T-helper 22 cell (primary cell): ENCODE data around the gene RPEL1.
"Not testable (repeated sequence)": the region's sequence is repeated elsewhere in the genome, so short reads cannot be mapped to it uniquely, and the experiment has no call there.

Source experiments
- DNase-seq: peaks from one replicate; pipeline ENCODE4 v3.0.0-alpha.2; 2020; ENCODE audit warnings: low read depth

The RPEL1 gene

DNA sequence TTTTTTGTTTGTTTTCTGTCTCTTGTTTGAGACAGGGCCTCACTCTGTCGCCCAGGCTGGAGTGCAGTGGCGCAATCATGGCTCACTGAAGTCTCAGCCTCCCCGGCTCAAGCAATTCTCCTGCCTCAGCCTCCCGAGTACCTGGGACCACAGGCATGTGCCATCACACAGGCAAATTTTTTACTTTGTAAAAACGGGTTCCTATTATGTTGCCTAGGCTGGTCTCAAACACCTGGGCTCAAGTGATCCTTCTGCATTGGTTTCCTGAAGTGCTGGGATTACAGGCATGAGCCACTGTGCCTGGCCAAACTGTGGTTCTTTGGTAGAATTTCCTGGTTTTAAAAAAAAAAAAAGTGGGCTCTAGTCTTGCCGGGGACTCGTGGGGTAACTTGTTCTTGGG, at the start of gene RPEL1:
TSS of gene RPEL1 (plus strand) at position 301 of the 400 bp plus-strand sequence. CDS start 110 bp downstream, outside the sequence.
- not testable (repeated sequence) for DNase-seq

DNA sequence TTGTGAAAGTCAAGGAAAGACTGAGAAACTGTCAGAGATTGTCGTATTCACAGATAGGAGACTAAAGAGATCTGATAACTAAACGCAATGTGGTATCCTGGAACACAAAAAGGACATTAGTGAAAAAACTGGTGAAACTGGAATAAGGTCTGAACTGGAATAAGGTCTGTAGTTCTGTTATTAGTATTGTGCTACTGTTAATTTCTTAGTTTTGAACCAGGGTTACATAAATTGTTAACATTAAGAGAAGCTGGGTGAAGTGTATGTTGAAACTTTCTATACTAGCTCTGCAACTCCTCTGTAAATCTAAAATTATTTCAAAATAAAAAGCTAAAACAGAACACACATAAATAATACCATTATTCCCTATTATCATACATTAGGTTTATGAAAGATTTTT, 49.2 kb upstream of the RPEL1 start:
- DNase-seq: no peak

DNA sequence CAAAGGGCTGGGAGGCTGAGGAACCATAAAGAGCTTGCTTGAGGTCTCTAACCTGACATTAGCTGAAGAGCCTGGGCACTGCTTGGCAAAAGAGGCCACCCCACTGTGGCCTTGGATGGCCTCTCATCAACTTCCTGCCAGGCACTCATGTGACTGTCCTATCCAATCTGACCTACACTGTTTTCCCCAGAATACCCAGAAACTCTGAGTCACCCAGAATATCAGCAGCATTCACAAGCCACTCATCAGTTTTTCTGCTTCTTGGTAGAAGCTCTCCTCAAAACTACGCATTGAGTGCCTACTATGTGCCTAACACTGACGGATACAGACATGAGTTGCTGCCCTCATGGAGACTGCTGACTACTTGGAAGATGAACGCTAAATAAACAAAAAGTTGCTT, 48.5 kb upstream of the RPEL1 start:
- DNase-seq: no peak

DNA sequence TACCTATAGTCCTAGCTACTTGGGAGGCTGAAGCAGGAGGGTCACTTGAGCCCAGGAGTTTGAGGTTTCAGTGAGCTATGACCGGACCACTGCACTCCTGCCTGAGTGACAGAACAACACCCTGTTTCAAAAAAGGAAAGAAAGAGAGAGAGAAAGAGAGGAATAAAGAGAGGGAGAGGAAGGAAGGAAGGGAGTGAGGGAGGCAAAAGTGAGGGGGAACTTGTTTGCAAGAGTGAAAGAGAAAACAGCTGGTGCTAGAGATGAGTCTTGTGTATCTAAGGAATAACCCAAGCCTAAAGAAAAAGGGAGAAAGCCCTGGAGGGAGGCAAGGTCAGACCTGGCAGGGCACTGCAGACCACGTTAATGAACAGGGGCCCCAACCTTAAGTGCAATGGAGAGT, 47.8 kb upstream of the RPEL1 start:
- DNase-seq: no peak

DNA sequence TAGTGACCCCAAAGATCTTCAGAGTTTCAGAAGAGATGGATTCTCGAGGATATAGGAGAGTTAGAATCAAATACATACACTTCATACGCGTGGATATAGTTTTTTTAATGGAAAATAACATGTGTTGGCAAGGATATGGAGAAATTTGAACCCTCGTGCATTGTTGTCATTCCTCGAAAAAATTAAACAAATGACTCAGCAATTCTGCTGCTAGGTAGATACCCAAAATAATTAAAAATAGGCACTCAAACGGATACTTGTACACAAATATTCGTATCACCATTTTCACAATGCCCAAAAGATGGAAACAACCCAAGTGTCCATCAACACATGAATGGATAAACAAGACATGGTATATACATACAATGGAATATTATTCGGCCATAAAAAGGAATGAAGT, 47.0 kb upstream of the RPEL1 start:
- DNase-seq: no peak

DNA sequence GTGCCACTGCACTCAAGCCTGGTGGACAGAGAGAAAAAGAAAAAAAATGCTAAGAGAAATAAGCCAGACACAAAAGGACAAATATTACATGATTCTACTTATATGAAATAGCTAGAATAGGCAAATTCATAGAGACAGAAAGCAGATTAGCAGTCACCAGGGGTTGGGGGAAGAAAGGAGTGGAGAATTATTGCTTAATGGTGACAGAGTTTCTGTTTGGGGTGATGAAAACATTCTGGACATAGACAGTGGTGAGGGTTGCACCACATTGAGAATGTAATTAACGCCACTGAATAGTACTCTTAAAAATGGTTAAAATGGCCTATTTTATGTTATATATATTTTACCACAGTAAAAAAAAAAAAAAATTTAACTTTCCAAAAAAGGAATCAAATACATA, 46.2 kb upstream of the RPEL1 start:
- no peak for DNase-seq

DNA sequence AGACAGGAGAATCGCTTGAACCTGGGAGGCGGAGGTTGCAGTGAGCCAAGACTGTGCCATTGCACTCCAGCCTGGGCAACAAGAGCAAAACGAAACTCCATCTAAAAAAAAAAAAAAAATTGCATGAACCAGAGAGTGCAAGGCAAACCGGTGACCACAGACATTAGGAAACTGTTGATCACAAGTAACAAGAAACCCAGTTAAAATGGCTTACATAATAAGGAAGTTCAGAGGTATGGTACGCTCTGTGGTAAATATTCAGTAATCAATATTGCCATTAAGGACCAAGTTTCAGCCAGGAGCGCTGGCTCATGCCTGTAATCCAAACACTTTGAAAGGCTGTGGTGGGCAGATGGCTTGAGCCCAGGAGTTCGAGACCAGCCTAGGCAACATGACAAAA, 43.4 kb upstream of the RPEL1 start:
- DNase-seq: no peak

DNA sequence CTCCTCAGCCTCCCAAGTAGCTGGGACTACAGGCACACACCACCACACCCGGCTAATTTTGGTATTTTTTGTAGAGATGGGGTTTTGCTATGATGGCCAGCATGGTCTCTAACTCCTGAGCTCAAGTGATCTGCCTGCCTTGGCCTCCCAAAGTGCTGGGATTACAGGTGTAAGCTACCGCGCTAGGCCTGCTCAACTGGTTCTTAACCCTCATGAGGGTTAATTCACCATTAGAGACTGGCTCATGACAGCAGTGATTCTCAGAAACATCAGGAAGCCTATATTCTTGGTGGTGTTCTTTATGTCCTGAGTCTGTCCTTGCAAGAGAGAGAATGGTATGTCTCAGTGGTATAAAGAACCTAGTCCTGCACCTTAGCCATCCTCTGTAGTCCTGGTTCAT, 42.2 kb upstream of the RPEL1 start:
- no peak for DNase-seq

DNA sequence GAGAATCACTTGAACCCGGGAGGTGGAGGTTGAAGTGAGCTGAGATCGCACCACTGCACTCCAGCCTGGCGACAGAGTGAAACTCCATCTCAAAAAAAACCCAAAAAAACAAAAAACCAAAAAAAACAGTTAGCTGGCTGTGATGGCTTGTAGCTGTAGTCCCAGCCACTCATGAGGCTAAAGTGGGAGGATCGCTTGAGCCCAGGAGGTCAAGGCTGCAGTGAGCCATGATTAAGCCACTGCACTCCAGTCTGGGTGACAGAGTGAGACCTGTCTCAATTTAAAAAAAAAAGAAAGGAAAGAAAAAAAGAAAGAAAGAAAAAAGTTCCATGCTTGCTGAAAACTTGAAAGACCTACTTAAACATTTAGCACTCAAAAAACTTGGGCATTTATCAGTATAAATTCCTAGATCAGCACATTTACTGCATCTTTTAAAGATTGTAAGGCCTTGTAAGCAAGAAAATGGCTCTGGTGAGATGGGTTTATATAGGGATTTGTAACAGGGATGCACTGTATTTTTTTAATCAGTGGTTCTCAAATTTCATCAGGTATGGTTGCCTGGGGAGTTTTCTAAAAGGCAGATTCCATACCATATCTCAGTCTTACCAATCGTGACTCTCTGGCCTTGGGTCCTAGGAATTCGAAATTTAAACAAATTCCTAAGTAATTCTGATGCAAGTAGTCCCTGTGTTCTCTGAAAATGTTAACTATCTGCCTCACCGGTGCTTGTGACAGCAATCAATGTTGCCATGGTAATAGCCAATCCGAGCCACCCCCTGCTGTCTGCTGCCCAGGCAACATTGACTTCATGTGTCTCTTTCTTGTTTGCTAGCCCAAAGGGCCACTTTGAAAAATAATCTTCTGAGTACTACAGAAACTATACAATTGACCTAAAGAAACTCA, 41.1 kb upstream of the RPEL1 start:
- DNase-seq: no peak

DNA sequence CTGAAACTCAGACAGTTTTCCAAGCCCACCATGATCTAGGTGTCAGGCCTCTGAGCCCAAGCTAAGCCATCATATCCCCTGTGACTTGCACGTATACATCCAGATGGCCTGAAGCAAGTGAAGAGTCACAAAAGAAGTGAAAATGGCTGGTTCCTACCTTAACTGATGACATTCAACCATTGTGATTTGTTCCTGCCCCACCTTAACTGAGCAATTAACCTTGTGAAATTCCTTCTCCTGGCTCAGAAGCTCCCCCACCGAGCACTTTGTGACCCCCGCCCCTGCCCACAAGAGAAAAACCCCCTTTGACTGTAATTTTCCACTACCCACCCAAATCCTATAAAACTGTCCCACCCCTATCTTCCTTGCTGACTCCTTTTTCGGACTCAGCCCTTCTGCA, 40.3 kb upstream of the RPEL1 start:
- not testable (repeated sequence) for DNase-seq

DNA sequence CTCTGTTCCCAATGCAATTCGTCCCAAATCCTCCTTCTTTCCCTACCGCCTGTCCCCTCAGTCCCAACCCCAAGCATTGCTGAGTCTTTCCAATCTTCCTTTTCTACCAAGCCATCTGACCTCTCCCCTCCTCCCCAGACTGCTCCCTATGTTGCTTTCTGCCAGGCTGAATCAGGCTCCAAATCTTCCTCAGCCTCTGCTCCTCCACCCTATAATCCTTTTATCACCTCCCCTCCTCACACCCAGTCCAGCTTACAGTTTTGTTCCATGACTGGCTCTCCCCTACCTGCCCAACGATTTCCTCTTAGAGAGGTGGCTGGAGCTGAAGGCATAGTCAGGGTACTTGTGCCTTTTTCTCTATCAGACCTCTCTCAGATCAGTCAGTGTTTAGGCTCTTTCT, 39.0 kb upstream of the RPEL1 start:
- not testable (repeated sequence) for DNase-seq

DNA sequence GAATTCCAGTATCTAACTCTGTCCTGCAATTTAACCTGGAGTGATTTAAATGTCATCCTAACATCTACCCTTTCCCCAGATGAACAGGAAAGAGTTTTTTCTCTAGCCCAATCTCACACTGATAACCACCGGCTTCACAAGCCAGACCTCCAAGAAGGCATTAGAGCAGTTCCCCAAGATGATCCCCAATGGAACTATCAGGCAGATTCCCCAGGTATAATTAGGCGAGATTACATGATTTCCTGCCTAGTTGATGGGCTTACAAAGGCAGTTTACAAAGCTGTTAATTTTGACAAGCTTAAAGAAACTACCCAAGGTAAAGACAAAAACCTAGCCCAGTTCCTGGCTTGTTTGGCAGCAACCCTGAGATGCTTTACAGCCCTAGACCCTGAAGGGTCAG, 38.5 kb upstream of the RPEL1 start:
- no peak for DNase-seq

DNA sequence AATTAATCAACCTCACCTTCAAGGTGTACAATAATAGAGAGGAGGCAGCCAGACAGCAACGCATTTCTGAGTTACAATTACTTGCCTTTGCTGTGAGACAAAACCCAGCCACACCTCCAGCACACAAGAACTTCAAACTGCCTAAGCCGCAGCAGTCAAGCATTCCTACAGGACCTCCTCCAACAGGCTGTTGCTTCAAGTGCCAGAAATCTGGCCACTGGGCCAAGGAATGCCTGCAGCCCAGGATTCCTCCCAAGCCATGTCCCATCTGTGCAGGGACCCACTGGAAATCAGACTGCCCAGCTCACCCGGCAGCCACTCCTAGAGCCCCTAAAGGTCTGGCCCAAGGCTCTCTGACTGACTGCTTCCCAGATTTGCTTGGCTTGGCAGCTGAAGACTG, 38.0 kb upstream of the RPEL1 start:
- DNase-seq: not testable (repeated sequence)

DNA sequence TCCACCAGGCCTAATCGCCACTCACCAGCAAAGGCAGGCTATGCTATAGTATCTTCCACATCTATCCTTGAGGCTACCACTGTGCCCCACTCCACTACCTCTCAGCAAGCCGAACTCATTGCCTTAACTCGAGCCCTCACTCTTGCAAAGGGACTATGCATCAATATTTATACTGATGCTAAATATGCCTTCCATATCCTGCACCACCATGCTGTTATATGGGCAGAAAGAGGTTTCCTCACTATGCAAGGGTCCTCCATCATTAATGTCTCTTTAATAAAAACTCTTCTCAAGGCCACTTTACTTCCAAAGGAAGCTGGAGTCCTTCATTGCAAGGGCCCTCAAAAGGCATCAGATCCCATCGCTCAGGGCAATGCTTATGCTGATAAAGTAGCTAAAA, 35.4 kb upstream of the RPEL1 start:
- DNase-seq: not testable (repeated sequence)

DNA sequence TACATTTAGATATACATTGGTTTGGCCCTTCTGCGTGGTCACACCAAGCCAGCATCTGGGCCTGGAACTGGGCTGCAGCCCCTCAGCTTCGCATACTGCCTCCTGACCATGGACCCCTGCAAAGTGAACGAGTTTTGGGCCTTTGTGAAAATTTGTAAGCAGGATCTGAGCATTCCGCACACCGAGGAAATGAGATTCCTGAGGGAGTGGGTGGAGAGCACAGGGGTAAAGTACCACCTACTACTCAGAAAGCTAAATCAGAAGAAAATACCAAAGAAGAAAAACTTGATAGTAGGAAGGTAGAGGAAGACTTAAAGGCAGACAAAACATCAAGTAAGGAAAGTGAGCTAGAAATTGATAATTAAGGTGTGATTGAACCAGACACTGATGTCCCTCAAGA, 30.1 kb upstream of the RPEL1 start:
- no peak for DNase-seq

DNA sequence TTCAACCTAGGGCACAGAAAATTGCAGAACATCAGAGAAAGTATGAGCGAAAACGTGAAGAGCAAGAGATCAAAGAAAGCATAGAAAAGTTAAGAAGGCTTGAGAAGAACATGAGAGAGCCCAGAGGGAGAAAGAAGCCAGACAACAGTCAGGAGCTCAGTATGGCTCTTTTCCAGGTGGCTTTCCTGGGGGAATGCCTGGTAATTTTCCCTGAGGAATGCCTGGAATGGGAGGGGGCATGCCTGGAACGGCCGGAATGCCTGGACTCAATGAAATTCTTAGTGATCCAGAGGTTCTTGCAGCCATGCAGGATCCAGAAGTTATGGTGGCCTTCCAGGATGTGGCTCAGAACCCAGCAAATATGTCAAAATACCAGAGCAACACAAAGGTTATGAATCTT, 29.3 kb upstream of the RPEL1 start:
- DNase-seq: not testable (repeated sequence)

DNA sequence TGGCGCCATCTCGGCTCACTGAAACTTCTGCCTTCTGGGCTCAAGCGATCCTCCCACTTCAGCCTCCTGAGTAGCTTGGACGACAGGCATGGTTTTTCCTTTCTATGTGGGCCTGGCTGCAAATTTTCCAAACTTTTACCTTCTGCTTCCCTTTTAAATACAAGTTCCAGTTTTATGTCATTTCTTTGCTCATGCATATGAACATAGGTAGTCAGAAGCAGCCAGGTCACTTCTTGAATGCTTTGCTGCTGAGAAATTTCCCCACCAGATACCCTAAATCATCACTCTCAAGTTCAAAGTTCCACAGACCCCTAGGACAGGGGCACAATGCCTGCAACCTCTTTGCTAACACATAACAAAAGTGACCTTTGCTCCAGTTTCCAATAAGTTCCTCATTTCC, 21.6 kb upstream of the RPEL1 start:
- no peak for DNase-seq

DNA sequence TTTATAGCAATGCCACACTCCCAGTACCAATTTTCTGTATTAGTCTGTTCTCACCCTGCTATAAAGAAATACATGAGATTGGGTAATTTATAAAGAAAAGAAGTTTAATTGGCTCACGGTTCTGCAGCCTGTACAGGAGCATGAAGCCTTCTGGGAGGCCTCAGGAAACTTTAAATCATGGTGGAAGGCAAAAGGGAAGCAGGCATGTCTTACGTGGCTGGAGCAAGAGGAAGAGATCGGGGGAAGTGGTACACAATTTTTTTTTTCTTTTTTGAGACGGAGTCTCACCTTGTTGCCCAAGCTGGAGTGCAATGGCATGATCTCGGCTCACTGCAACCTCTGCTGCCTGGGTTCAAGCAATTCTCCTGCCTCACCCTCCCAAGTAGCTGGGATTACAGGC, 21.0 kb upstream of the RPEL1 start:
- not testable (repeated sequence) for DNase-seq

DNA sequence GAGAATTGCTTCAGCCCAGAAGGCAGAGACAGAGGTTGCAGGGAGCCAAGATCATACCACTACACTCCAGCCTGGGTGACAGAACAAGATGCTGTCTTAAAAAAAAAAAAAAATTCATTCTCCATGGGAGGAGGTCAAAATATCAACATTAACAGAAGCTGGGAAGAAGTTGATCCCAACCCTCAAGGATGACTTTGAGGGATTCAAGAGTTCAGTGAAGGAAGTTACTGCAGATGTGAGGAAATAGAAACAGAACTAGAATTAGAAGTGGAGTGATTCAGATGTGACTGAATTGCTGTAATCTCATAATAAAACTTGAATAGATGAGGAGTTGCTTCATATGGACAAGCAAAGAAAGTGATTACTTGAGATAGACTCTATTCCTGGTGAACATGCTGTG, 19.7 kb upstream of the RPEL1 start:
- no peak for DNase-seq

DNA sequence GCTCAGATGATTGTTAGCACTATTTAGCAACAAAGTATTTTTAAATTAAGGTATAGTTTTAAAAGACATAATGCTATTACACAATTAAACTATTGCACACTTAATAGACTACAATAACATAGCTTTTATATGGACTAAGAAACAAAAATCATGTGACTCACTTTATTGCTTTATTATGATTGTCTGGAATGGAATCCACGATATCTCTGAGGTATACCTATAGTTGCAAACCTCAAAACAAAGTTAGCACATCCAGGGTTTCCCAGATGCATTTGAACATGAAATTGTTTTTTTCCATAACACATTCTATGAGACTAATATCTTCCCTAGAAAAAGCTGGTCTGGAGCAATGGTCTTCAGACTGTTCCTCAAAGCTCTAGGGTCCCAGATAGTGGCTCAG, 18.3 kb upstream of the RPEL1 start:
- DNase-seq: no peak

DNA sequence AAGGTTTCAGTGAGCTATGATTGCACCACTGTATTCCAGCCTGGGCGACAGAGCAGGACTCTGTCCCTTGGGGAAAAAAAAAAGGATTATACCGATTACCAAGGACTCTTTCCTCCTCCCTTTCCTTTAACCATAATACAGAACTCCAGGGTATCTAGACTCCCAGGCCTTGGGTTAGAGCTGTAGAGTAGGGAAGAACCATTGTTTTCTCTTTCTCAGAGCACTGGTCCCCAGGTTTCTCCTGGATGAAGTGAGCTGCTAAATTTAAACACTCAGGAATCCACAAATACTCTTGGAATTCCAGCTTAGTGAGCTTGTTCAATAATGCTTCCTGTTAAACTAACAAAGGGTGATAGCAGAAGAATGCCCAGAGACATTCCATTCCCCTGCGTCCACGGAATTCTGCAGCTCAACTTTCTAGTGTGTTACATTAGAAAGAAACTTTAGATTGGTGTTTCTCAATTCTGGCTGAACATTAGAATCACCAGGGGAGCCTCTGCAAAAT, 14.6 kb upstream of the RPEL1 start:
- DNase-seq: no peak

DNA sequence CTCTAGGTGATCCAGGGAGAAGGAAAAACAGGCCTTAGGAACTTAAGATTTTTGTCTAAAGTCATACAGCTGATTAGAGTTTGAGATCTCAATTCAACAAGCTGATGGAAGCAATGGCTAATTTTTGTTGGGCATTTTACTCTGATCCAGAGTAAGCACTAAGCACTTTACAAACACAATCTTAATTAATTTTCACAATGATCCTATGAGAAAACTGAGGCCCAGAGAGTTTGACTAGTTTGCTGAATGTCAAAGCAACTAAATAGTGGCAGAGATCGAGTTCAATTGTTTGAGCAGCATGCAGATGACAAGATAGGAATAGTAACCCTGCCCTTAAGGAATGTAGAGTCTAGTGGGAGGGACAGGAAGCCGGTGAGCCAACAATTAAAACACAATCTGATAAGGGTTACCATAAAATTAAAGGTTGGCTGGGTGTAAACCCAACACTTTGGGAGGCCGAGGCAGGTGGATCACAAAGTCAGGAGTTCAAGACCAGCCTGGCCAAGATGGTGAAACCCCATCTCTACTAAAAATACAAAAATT, 13.5 kb upstream of the RPEL1 start:
- no peak for DNase-seq

DNA sequence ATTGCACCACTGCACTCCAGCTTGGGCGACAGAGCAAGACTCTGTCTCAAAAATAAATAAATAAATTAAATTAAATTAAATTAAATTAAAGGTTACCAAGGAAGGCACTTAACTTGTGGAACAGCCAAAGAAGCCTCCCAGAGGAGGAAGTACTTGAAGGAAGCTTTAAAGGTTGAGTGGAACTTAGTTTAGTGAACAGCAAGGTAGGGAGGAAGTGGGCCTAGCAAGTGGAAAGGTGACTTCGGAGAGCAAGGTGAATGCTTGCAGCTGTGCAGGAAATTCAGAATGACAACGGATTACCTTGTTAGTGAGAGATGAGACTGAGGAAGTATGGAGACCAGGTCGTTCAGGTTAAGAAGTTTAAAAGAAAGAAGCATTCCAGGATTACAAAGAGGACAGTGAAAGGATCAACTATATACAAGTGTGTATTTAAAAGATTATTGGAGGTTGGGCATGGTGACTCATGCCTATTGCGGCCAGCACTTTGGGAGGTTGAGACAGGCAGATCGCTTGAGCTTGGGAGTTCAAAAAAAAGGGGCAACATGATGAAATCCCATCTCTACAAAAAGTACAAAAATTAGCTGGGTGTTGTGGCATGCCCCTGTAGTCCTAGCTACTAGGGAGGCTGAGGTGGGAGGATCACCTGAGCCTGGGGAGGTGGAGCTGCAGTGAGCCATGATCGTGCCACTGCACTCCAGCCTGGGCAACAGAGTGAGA, 12.8 kb upstream of the RPEL1 start:
- no peak for DNase-seq
